WTC11 (cell line): ENCODE data around the gene SARDH. TPM values are rescaled to one million over a fixed set of nuclear protein-coding genes. Genes with fewer than 3 reads are reported as not detected.

Experiments
- ATAC-seq: fragments of 200-7000 bp; cut with Tn5 transposase; 2 replicates; pipeline ENCODE4 v1.10.0; 2021; ENCODE audit warnings: mild to moderate bottlenecking, moderate library complexity
- CTCF ChIA-PET: fragments of 300-600 bp; sonication (Branson Sonifier 250); formaldehyde crosslinking; loops from one replicate; lab custom pipeline; 2021; ENCODE audit warnings: antibody characterized with exemption; lab: Charles Lee
- POLR2A ChIA-PET: fragments of 350-600 bp; sonication (Branson Sonifier 250); formaldehyde crosslinking; loops from one replicate; lab custom pipeline; 2021; ENCODE audit warnings: antibody characterized with exemption; lab: Charles Lee
- DNase-seq: peaks from one replicate; pipeline ENCODE4 v3.0.0; 2021; ENCODE audit warnings: low spot score
- H3K27ac Mint-ChIP-seq: 2 replicates; pipeline ENCODE4 v1.8.0; 2021; ENCODE audit warnings: mixed read lengths
- H3K27me3 Mint-ChIP-seq: 2 replicates; pipeline ENCODE4 v1.8.0; 2021; ENCODE audit warnings: low read depth, mild to moderate bottlenecking, moderate library complexity, mixed read lengths
- H3K36me3 Mint-ChIP-seq: 2 replicates; pipeline ENCODE4 v1.8.0; 2021; ENCODE audit warnings: mixed read lengths
- H3K4me1 Mint-ChIP-seq: 2 replicates; pipeline ENCODE4 v1.8.0; 2022; ENCODE audit warnings: mixed read lengths
- H3K4me3 Mint-ChIP-seq: 2 replicates; pipeline ENCODE4 v1.8.0; 2021; ENCODE audit warnings: mild to moderate bottlenecking, moderate library complexity, mixed read lengths
- H3K9me3 Mint-ChIP-seq: 2 replicates; pipeline ENCODE4 v1.8.0; 2021; ENCODE audit warnings: mixed read lengths
- JAZF1 ChIP-seq: fragments of 250-450 bp; sonication (Bioruptor Pico); IDR thresholded peaks from 2 replicates; pipeline ENCODE4 v1.9.0; 2021; ENCODE audit warnings: moderate library complexity, mild to moderate bottlenecking, inconsistent platforms
- SMAD4 ChIP-seq: sonication (generic); formaldehyde crosslinking; IDR thresholded peaks from 2 replicates; pipeline ENCODE4 v1.8.0; 2022; ENCODE audit warnings: mild to moderate bottlenecking, missing genetic modification reagents
- TCF7 ChIP-seq: sonication (generic); formaldehyde crosslinking; IDR thresholded peaks from 2 replicates; pipeline ENCODE4 v1.8.0; 2022; ENCODE audit warnings: mild to moderate bottlenecking, low read depth, missing genetic modification reagents, moderate library complexity
- USF1 ChIP-seq: sonication (generic); formaldehyde crosslinking; IDR thresholded peaks from 2 replicates; pipeline ENCODE4 v1.8.0; 2022; ENCODE audit warnings: mild to moderate bottlenecking, missing genetic modification reagents
- ZNF121 ChIP-seq: sonication (generic); formaldehyde crosslinking; IDR thresholded peaks from 2 replicates; pipeline ENCODE4 v1.8.0; 2023; ENCODE audit warnings: missing genetic modification reagents
- ZNF232 ChIP-seq: sonication (generic); formaldehyde crosslinking; IDR thresholded peaks from 2 replicates; pipeline ENCODE4 v1.8.0; 2022; ENCODE audit warnings: mild to moderate bottlenecking, missing genetic modification reagents
- ZNF263 ChIP-seq: sonication (generic); formaldehyde crosslinking; IDR thresholded peaks from 2 replicates; pipeline ENCODE4 v1.8.1; 2022; ENCODE audit warnings: low read depth, mild to moderate bottlenecking, moderate library complexity, missing genetic modification reagents
- ZNF317 ChIP-seq: sonication (generic); formaldehyde crosslinking; IDR thresholded peaks from 2 replicates; pipeline ENCODE4 v1.8.1; 2023; ENCODE audit warnings: low read depth, mild to moderate bottlenecking, moderate library complexity, missing genetic modification reagents, borderline replicate concordance
- ZNF423 ChIP-seq: fragments of 250-450 bp; sonication (Bioruptor Pico); IDR thresholded peaks from 2 replicates; pipeline ENCODE4 v2.1.2; 2022; ENCODE audit warnings: mild to moderate bottlenecking, moderate library complexity
- total RNA-seq: library from RNA; stranded (reverse); gene quantifications from 3 replicates; pipeline ENCODE4 v1.2.3, GENCODE V29; 2021
- TF ChIP-seq, protein P1 (sequence below): sonication (generic); formaldehyde crosslinking; IDR thresholded peaks from 2 replicates; pipeline ENCODE4 v1.8.0; 2023; ENCODE audit warnings: missing genetic modification reagents
- TF ChIP-seq, protein P2 (sequence below): sonication (generic); formaldehyde crosslinking; IDR thresholded peaks from 2 replicates; pipeline ENCODE4 v1.8.0; 2022; ENCODE audit warnings: mild to moderate bottlenecking, missing genetic modification reagents
- TF ChIP-seq, protein P3 (sequence below): fragments of 250-450 bp; sonication (Bioruptor Pico); IDR thresholded peaks from 2 replicates; pipeline ENCODE4 v2.1.2; 2022; ENCODE audit warnings: mild to moderate bottlenecking, moderate library complexity
- TF ChIP-seq, protein P4 (sequence below): fragments of 250-450 bp; sonication (Bioruptor Pico); IDR thresholded peaks from 2 replicates; pipeline ENCODE4 v1.9.0; 2021; ENCODE audit warnings: mild to moderate bottlenecking

Gene SARDH
- total RNA-seq, 1 experiment from 2014 or later, result 8.5 TPM

- Mint-ChIP-seq H3K4me3 (no peak overlapping the region), H3K4me1 (peaks cover 37% of the 10 kb centered on the region), H3K9me3 (no peaks in the 10 kb centered on the region), H3K36me3 (no peaks in the 10 kb centered on the region), H3K27ac (peak overlapping the region; percentile 9; the same call in 1 of the 2 replicates), H3K27me3 (no peaks in the 10 kb centered on the region)
- no peak for TF ChIP-seq ZNF317
- TF ChIP-seq, protein P1, sequence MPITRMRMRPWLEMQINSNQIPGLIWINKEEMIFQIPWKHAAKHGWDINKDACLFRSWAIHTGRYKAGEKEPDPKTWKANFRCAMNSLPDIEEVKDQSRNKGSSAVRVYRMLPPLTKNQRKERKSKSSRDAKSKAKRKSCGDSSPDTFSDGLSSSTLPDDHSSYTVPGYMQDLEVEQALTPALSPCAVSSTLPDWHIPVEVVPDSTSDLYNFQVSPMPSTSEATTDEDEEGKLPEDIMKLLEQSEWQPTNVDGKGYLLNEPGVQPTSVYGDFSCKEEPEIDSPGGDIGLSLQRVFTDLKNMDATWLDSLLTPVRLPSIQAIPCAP (CRISPR knock-in tag), result no peak
- TF ChIP-seq JAZF1 (CRISPR knock-in tag), result no peak
- TF ChIP-seq, protein P2, sequence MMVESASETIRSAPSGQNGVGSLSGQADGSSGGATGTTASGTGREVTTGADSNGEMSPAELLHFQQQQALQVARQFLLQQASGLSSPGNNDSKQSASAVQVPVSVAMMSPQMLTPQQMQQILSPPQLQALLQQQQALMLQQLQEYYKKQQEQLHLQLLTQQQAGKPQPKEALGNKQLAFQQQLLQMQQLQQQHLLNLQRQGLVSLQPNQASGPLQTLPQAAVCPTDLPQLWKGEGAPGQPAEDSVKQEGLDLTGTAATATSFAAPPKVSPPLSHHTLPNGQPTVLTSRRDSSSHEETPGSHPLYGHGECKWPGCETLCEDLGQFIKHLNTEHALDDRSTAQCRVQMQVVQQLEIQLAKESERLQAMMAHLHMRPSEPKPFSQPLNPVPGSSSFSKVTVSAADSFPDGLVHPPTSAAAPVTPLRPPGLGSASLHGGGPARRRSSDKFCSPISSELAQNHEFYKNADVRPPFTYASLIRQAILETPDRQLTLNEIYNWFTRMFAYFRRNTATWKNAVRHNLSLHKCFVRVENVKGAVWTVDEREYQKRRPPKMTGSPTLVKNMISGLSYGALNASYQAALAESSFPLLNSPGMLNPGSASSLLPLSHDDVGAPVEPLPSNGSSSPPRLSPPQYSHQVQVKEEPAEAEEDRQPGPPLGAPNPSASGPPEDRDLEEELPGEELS (CRISPR knock-in tag), result no peak
- TF ChIP-seq ZNF263 (CRISPR knock-in tag), result peak; percentile 70; the same call in 1 of the 2 replicates
- no peak for DNase-seq
- ChIA-PET POLR2A (no interaction called here), CTCF (interaction anchor here (1.2 to 1.6 kb wide), 3 partner anchors 46 to 108 kb away, joined by 3 to 4 read pairs (median 3); no protein-coding TSS in a partner anchor)
- no peak for ATAC-seq
Observed at GRCh38 chr9:133635098-133635497, 103.1 kb downstream of the SARDH start.

GRCh38 chr9:133634081-133634691 is 104.0 kb downstream of the SARDH start:
- POLR2A ChIA-PET, result no interaction called here
- Mint-ChIP-seq H3K4me3 (no peak overlapping the region), H3K27me3 (no peaks in the 10 kb centered on the region), H3K36me3 (no peaks in the 10 kb centered on the region), H3K4me1 (peaks cover 37% of the 10 kb centered on the region), H3K27ac (peak overlapping the region; percentile 65; the same call in 1 of the 2 replicates), H3K9me3 (no peaks in the 10 kb centered on the region)
- no peak for DNase-seq
- CTCF ChIA-PET, result interaction anchor here (0.7 to 1.6 kb wide), 9 partner anchors 14 to 109 kb away, joined by 3 to 4 read pairs (median 3); partner anchors contain the start of gene FAM163B
- ATAC-seq, result peak; percentile 28
- TF ChIP-seq TCF7 (CRISPR knock-in tag) (no peak), USF1 (no peak), ZNF232 (CRISPR knock-in tag) (no peak), SMAD4 (CRISPR knock-in tag) (no peak), ZNF121 (CRISPR knock-in tag) (no peak), ZNF423 (CRISPR knock-in tag) (peak; percentile 12; the same call in 1 of the 2 replicates)
- TF ChIP-seq, protein P3, sequence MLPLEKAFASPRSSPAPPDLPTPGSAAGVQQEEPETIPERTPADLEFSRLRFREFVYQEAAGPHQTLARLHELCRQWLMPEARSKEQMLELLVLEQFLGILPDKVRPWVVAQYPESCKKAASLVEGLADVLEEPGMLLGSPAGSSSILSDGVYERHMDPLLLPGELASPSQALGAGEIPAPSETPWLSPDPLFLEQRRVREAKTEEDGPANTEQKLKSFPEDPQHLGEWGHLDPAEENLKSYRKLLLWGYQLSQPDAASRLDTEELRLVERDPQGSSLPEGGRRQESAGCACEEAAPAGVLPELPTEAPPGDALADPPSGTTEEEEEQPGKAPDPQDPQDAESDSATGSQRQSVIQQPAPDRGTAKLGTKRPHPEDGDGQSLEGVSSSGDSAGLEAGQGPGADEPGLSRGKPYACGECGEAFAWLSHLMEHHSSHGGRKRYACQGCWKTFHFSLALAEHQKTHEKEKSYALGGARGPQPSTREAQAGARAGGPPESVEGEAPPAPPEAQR (CRISPR knock-in tag), result no peak

GRCh38 chr9:133633681-133634080 is 104.5 kb downstream of the SARDH start:
- CTCF ChIA-PET, result interaction anchor here (0.7 to 1.3 kb wide), 7 partner anchors 15 to 109 kb away, joined by 3 to 4 read pairs (median 3); partner anchors contain the start of gene FAM163B

More at GRCh38 chr9:133633681-133634080, 104.5 kb downstream of the SARDH start:
- Mint-ChIP-seq H3K27ac (peak overlapping the region; percentile 65; the same call in 1 of the 2 replicates), H3K36me3 (no peaks in the 10 kb centered on the region), H3K4me3 (no peak overlapping the region), H3K4me1 (peaks cover 37% of the 10 kb centered on the region), H3K9me3 (no peaks in the 10 kb centered on the region), H3K27me3 (no peaks in the 10 kb centered on the region)
- POLR2A ChIA-PET, result no interaction called here
- no peak for ATAC-seq
- TF ChIP-seq, protein P4, sequence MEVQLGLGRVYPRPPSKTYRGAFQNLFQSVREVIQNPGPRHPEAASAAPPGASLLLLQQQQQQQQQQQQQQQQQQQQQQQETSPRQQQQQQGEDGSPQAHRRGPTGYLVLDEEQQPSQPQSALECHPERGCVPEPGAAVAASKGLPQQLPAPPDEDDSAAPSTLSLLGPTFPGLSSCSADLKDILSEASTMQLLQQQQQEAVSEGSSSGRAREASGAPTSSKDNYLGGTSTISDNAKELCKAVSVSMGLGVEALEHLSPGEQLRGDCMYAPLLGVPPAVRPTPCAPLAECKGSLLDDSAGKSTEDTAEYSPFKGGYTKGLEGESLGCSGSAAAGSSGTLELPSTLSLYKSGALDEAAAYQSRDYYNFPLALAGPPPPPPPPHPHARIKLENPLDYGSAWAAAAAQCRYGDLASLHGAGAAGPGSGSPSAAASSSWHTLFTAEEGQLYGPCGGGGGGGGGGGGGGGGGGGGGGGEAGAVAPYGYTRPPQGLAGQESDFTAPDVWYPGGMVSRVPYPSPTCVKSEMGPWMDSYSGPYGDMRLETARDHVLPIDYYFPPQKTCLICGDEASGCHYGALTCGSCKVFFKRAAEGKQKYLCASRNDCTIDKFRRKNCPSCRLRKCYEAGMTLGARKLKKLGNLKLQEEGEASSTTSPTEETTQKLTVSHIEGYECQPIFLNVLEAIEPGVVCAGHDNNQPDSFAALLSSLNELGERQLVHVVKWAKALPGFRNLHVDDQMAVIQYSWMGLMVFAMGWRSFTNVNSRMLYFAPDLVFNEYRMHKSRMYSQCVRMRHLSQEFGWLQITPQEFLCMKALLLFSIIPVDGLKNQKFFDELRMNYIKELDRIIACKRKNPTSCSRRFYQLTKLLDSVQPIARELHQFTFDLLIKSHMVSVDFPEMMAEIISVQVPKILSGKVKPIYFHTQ (CRISPR knock-in tag), result no peak
- no peak for DNase-seq
